ENCODE measurements around the gene INO80E. TPM values are rescaled to one million over a fixed set of nuclear protein-coding genes. Genes with fewer than 3 reads are reported as not detected.
A peak's percentile ranks its signal among the peaks of the same experiment; 100 is the strongest.

Gene INO80E
- total and polyA plus RNA-seq, 2 experiments from 2014 or later = 14.0 to 61.2 TPM

DNA sequence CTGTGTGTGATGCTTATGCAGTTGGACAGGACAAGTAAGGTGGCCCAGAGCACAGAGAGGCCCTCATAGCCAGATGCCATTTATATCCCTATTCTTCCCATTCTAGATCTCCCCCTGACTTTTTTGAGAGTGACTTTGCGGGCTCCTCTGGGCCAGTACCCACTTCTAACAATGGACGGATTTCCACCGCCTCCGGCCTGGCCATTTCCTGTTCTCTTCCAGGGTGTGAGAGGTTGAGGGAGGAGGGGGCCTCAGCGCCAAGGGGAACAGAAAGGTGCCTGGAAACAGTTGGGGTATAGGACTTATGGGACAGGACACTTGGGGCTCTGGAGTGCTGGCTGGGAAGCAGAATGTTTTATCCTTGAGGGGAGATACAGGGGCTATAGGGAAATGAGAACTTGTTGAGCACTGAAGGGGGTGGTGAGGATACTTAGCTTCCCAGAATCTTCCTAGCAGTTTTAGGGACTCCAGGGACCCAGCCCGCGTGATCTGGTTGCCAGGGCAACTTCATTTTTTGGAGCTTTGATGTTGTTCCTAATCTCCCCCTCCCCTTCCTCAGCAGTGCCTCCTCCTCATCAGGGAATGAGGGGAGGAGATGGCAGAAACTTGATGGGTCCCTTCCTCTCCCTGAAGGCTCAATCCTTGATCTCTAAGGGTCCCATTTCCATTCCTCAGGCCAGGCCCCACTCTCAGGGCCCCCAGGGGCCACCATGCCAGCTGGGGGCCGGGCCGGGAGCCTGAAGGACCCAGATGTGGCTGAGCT lies 18.8 kb upstream of the INO80E start:
- TF ChIP-seq EZH2 (IDR thresholded peaks at IDR 0.05; ENCODE audit: borderline replicate concordance) (no peak), EZH2phosphoT487 (IDR thresholded peaks at IDR 0.05; ENCODE audit: low read depth, severe bottlenecking, unreplicated experiment) (no peak)
- TF ChIP-seq, protein P1, sequence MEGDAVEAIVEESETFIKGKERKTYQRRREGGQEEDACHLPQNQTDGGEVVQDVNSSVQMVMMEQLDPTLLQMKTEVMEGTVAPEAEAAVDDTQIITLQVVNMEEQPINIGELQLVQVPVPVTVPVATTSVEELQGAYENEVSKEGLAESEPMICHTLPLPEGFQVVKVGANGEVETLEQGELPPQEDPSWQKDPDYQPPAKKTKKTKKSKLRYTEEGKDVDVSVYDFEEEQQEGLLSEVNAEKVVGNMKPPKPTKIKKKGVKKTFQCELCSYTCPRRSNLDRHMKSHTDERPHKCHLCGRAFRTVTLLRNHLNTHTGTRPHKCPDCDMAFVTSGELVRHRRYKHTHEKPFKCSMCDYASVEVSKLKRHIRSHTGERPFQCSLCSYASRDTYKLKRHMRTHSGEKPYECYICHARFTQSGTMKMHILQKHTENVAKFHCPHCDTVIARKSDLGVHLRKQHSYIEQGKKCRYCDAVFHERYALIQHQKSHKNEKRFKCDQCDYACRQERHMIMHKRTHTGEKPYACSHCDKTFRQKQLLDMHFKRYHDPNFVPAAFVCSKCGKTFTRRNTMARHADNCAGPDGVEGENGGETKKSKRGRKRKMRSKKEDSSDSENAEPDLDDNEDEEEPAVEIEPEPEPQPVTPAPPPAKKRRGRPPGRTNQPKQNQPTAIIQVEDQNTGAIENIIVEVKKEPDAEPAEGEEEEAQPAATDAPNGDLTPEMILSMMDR (IDR thresholded peaks at IDR 0.05; ENCODE audit: poor library complexity) = no peak
- Histone ChIP-seq H3K4me1 (ENCODE audit: insufficient read depth) (peaks cover 20% of the 10 kb centered on the region), H3K9me2 (replicated peaks; ENCODE audit: insufficient read depth) (no peaks in the 10 kb centered on the region), H2AFZ (no peak overlapping the region), H3K79me2 (peaks cover 41% of the 10 kb centered on the region), H3K4me2 (peak overlapping the region; percentile 99), H3K27ac (no peak overlapping the region), H4K20me1 (ENCODE audit: insufficient read depth, poor library complexity, severe bottlenecking) (peaks cover 43% of the 10 kb centered on the region), H3K36me3 (replicated peaks; ENCODE audit: insufficient read depth, low read depth) (no peaks in the 10 kb centered on the region), H3K27me3 (no peaks in the 10 kb centered on the region), H3K4me3 (no peak overlapping the region), H3K9me3 (ENCODE audit: low read depth) (no peaks in the 10 kb centered on the region)
- no peak for DNase-seq (ENCODE audit: low spot score)
- 83% methylated on average over 9 of the region's 9 CpGs for WGBS (ENCODE audit: low lambda C conversion rate, missing lambda C conversion rate)

DNA sequence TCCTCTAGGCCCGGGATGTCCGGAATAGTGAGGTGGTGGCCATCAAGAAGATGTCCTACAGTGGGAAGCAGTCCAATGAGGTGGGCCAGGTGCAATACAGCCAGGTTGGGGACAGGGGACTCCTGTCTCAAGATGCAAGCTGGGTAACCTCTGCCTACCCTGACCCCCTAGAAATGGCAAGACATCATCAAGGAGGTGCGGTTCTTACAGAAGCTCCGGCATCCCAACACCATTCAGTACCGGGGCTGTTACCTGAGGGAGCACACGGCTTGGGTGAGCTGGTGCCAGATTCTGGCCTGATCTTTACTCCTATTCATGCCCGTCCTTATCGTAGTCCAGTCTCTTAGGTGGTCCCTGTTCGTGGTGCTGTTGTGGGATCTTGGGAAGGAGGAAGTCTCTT lies 18.0 kb upstream of the INO80E start:
- Histone ChIP-seq H3K9me2 (replicated peaks; ENCODE audit: insufficient read depth) (no peaks in the 10 kb centered on the region), H3K27me3 (no peaks in the 10 kb centered on the region), H3K4me1 (ENCODE audit: insufficient read depth) (peaks cover 20% of the 10 kb centered on the region), H3K27ac (no peak overlapping the region), H2AFZ (no peak overlapping the region), H3K9me3 (ENCODE audit: low read depth) (no peaks in the 10 kb centered on the region), H4K20me1 (ENCODE audit: insufficient read depth, poor library complexity, severe bottlenecking) (peaks cover 43% of the 10 kb centered on the region), H3K4me3 (no peak overlapping the region), H3K4me2 (no peak overlapping the region), H3K79me2 (peaks cover 41% of the 10 kb centered on the region), H3K36me3 (replicated peaks; ENCODE audit: insufficient read depth, low read depth) (no peaks in the 10 kb centered on the region)
- WGBS (ENCODE audit: low lambda C conversion rate, missing lambda C conversion rate) = 97% methylated on average over 9 of the region's 9 CpGs
- no peak for DNase-seq (ENCODE audit: low spot score)
- no peak for TF ChIP-seq EZH2 (IDR thresholded peaks at IDR 0.05; ENCODE audit: borderline replicate concordance)
- TF ChIP-seq, protein P1 (IDR thresholded peaks at IDR 0.05; ENCODE audit: poor library complexity) = no peak
- no peak for TF ChIP-seq EZH2phosphoT487 (IDR thresholded peaks at IDR 0.05; ENCODE audit: low read depth, severe bottlenecking, unreplicated experiment)

DNA sequence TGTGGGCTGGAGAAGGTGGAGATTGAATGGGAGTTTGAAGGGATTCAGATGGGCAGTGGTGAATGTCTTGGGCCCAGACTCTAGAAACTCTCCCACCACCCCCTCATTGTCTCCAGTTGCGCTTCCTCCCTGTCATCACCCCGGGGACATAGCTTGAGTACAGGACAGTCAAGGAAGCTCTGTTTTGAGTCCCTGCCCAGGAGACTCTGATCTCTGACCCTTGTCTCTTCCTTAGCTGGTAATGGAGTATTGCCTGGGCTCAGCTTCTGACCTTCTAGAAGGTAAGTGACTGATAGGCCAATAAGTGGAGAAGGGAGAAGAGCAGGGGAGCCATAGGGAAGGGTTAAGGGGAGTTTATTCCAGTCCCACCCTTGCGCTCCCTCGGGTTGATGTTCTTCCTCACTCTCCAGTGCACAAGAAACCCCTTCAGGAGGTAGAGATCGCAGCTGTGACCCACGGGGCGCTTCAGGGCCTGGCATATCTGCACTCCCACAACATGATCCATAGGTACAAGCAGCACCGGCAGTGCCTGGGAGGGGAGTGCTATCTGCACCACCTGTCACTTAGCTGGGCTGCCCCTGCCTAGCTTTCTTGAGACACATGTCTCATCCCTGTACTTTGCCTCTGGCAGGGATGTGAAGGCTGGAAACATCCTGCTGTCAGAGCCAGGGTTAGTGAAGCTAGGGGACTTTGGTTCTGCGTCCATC lies 17.3 kb upstream of the INO80E start:
- TF ChIP-seq, protein P1 (IDR thresholded peaks at IDR 0.05; ENCODE audit: poor library complexity) = no peak
- no peak for TF ChIP-seq EZH2phosphoT487 (IDR thresholded peaks at IDR 0.05; ENCODE audit: low read depth, severe bottlenecking, unreplicated experiment)
- TF ChIP-seq EZH2 (IDR thresholded peaks at IDR 0.05; ENCODE audit: borderline replicate concordance) = no peak
- H2AFZ ChIP-seq = no peak overlapping the region
- no peaks in the 10 kb centered on the region for H3K9me2 ChIP-seq (replicated peaks; ENCODE audit: insufficient read depth)
- no peak overlapping the region for H3K27ac ChIP-seq
- H3K4me1 ChIP-seq (ENCODE audit: insufficient read depth) = peaks cover 20% of the 10 kb centered on the region
- no peak for DNase-seq (ENCODE audit: low spot score)
- H3K27me3 ChIP-seq = no peaks in the 10 kb centered on the region
- no peak overlapping the region for H3K4me3 ChIP-seq
- no peaks in the 10 kb centered on the region for H3K9me3 ChIP-seq (ENCODE audit: low read depth)
- H3K79me2 ChIP-seq = peaks cover 41% of the 10 kb centered on the region
- no peak overlapping the region for H3K4me2 ChIP-seq
- no peaks in the 10 kb centered on the region for H3K36me3 ChIP-seq (replicated peaks; ENCODE audit: insufficient read depth, low read depth)
- WGBS (ENCODE audit: low lambda C conversion rate, missing lambda C conversion rate) = 97% methylated on average over 9 of the region's 9 CpGs
- H4K20me1 ChIP-seq (ENCODE audit: insufficient read depth, poor library complexity, severe bottlenecking) = peaks cover 43% of the 10 kb centered on the region

Data from hepatocyte (in vitro differentiated cells).